Tibial nerve (tissue), 4 donors: ENCODE results near the gene TMCC2. TPM values are rescaled to one million over a fixed set of nuclear protein-coding genes. Genes with fewer than 3 reads are reported as not detected.

ENCODE experiments used
- DNase-seq, 2 donors: peaks; one replicate each; pipeline ENCODE4 v3.0.0-alpha.2; 2019; ENCODE audit warnings: low spot score in 2 of 2
- H3K27ac ChIP-seq, 4 donors: fragments of 200-600 bp; sonication (generic) in 3 of 4; one replicate each; pipeline ENCODE4 v1.5.1; 2017 to 2019; ENCODE audit warnings: mild to moderate bottlenecking in 1 of 4
- H3K27me3 ChIP-seq, 2 donors: fragments of 200-600 bp; sonication (generic) in 1 of 2; one replicate each; pipeline versions ENCODE4 v1.5.1 to v1.6.0; 2017 to 2019
- H3K36me3 ChIP-seq, 3 donors: fragments of 200-600 bp; sonication (generic); one replicate each; pipeline ENCODE4 v1.5.1; 2018 to 2019
- H3K4me1 ChIP-seq, 4 donors: fragments of 200-600 bp; sonication (generic) in 3 of 4; one replicate each; pipeline ENCODE4 v1.5.1; 2017 to 2019
- H3K4me3 ChIP-seq, 4 donors: fragments of 200-600 bp; sonication (generic) in 3 of 4; one replicate each; pipeline ENCODE4 v1.5.1; 2017 to 2019; ENCODE audit warnings: mild to moderate bottlenecking in 1 of 4, moderate library complexity in 1 of 4
- H3K9me3 ChIP-seq, 4 donors: fragments of 200-600 bp; sonication (generic) in 3 of 4; one replicate each; pipeline ENCODE4 v1.5.1; 2017 to 2019
- CTCF ChIP-seq, 5 experiments: fragments of 200-600 bp in 3 of 5; fragments of 450-650 bp in 2 of 5; sonication (generic) in 3 of 5; IDR thresholded peaks; one replicate each; pipeline ENCODE4 v1.5.1; 2016 to 2019; ENCODE audit warnings: antibody characterized with exemption in 5 of 5, mild to moderate bottlenecking in 3 of 5, moderate library complexity in 2 of 5
- EP300 ChIP-seq, 2 donors: sonication (generic); formaldehyde crosslinking; IDR thresholded peaks; one replicate each; pipeline ENCODE4 v1.6.1; 2017; ENCODE audit warnings: antibody characterized with exemption in 2 of 2, mild to moderate bottlenecking in 1 of 2
- POLR2A ChIP-seq, 2 donors: fragments of 450-650 bp; IDR thresholded peaks; one replicate each; pipeline ENCODE4 v1.6.1; 2017; ENCODE audit warnings: antibody characterized with exemption in 2 of 2, mild to moderate bottlenecking in 2 of 2, moderate library complexity in 2 of 2
- WGBS, 2 donors: methylation state at CpG; one replicate each; pipeline ENCODE4 v1.1.5; 2018; 5-methylcytosine and 5-hydroxymethylcytosine counted together
- total RNA-seq, 4 donors: library from RNA; depleted of rRNA; stranded (reverse); fragments of >200 nt; gene quantifications; one replicate each; pipeline ENCODE4 v1.1.0, GENCODE V29; 2016

Gene TMCC2
- total RNA-seq, 4 donors from 2014 or later = 2.4 to 4.8 (median 2.7) TPM

GRCh38 chr1:205318231-205318991 is 90.7 kb downstream of the TMCC2 start:
- 83 to 93% methylated on average over 6 of the region's 6 CpGs for WGBS, 2 donors
- TF ChIP-seq POLR2A (IDR thresholded peaks at IDR 0.05) (no peak), CTCF (IDR thresholded peaks at IDR 0.05) (no peak), EP300 (IDR thresholded peaks at IDR 0.05) (no peak)
- H3K36me3 ChIP-seq = no peaks in the 10 kb centered on the region
- H3K27me3 ChIP-seq = no peaks in the 10 kb centered on the region
- H3K4me3 ChIP-seq = no peak overlapping the region
- H3K4me1 ChIP-seq = peaks cover 0 to 81% (median 47%) of the 10 kb centered on the region in 4 donors
- no peaks in the 10 kb centered on the region for H3K9me3 ChIP-seq
- H3K27ac ChIP-seq = peak overlapping the region in 3 of 4 donors; percentile 55 to 62 (median 61)
- no peak for DNase-seq

GRCh38 chr1:205319081-205320018 is 91.6 kb downstream of the TMCC2 start:
- TF ChIP-seq EP300 (IDR thresholded peaks at IDR 0.05) (peak in 1 of 2 donors; percentile 35), POLR2A (IDR thresholded peaks at IDR 0.05) (no peak), CTCF (IDR thresholded peaks at IDR 0.05) (no peak)
- Histone ChIP-seq H3K4me3 (peak overlapping the region in 2 of 4 donors; percentile 61 to 83), H3K9me3 (no peaks in the 10 kb centered on the region), H3K4me1 (peaks cover 0 to 71% (median 40%) of the 10 kb centered on the region in 4 donors), H3K27ac (peak overlapping the region in 3 of 4 donors; percentile 55 to 62 (median 61)), H3K36me3 (no peaks in the 10 kb centered on the region), H3K27me3 (no peaks in the 10 kb centered on the region)
- WGBS, 2 donors = 26 to 35% methylated on average over 6 of the region's 6 CpGs
- peak; percentile 54 to 65 for DNase-seq

GRCh38 chr1:205321162-205321958 is 93.6 kb downstream of the TMCC2 start, which contains the start of gene NUAK2:
Gene NUAK2 (minus strand): TSS chr1:205321745. CDS start chr1:205321628, 117 bp downstream.
- 0 to 1% methylated on average over 34 to 75 of the region's 75 CpGs for WGBS, 2 donors
- TF ChIP-seq EP300 (IDR thresholded peaks at IDR 0.05) (peak in 1 of 2 donors; percentile 90), CTCF (IDR thresholded peaks at IDR 0.05) (peak in 4 of 5 experiments; percentile 24 to 49 (median 32)), POLR2A (IDR thresholded peaks at IDR 0.05) (peak; percentile 64 to 87)
- Histone ChIP-seq H3K36me3 (no peaks in the 10 kb centered on the region), H3K27me3 (no peaks in the 10 kb centered on the region), H3K9me3 (no peaks in the 10 kb centered on the region), H3K4me3 (peak within 1 kb of the TSS; percentile 56 to 83 (median 68)), H3K27ac (peak within 1 kb of the TSS; percentile 63 to 89 (median 85)), H3K4me1 (peaks cover 0 to 53% (median 29%) of the 10 kb centered on the region in 4 donors)
- peak; percentile 84 to 86 for DNase-seq

GRCh38 chr1:205321959-205322283 is 94.2 kb downstream of the TMCC2 start:
- Histone ChIP-seq H3K9me3 (no peaks in the 10 kb centered on the region), H3K4me1 (peaks cover 0 to 47% (median 25%) of the 10 kb centered on the region in 4 donors), H3K27me3 (peaks cover 0 to 4% of the 10 kb centered on the region in 2 donors), H3K36me3 (no peaks in the 10 kb centered on the region), H3K27ac (peak overlapping the region in 2 of 4 donors; percentile 88 to 89), H3K4me3 (peak overlapping the region in 3 of 4 donors; percentile 56 to 83 (median 61))
- TF ChIP-seq POLR2A (IDR thresholded peaks at IDR 0.05) (no peak), EP300 (IDR thresholded peaks at IDR 0.05) (no peak), CTCF (IDR thresholded peaks at IDR 0.05) (no peak)
- no peak for DNase-seq
- WGBS, 2 donors = 36 to 41% methylated on average over 4 to 5 of the region's 5 CpGs

Other genes starting within 250 kb of the TMCC2 start
- 10 to 100 TPM in 2 of 4 donors, 1 to 10 TPM in 2; 6.1 to 22.2 (median 12.2) TPM for gene CNTN2, start 184.7 kb upstream of the TMCC2 start, total RNA-seq
- 1 to 10 TPM in 2 of 4 donors, under 1 TPM in 1, not detected in 1; 0.44 to 3.6 (median 2.3) TPM for gene TMEM81, start 143.5 kb upstream of the TMCC2 start, total RNA-seq
- gene RBBP5, start 106.0 kb upstream of the TMCC2 start, total RNA-seq = 10 to 100 TPM; 12.5 to 18.4 (median 14.4) TPM
- gene DSTYK, start 16.2 kb upstream of the TMCC2 start, total RNA-seq = 10 to 100 TPM; 10.5 to 15.5 (median 14.1) TPM
- 1 to 10 TPM in 3 of 4 donors, under 1 TPM in 1; 0.60 to 5.3 (median 2.7) TPM for gene NUAK2, start 93.8 kb downstream of the TMCC2 start, total RNA-seq
- 1 to 10 TPM; 4.1 to 5.5 (median 4.6) TPM for gene KLHDC8A, start 129.0 kb downstream of the TMCC2 start, total RNA-seq
- gene LEMD1, start 194.1 kb downstream of the TMCC2 start, total RNA-seq = not detected
- gene BLACAT1, start 228.1 kb downstream of the TMCC2 start, total RNA-seq = under 1 TPM in 1 of 4 donors, not detected in 3; 0.44 TPM